ENCODE results near the gene CDK5R2. TPM values are rescaled to one million over a fixed set of nuclear protein-coding genes. Genes with fewer than 3 reads are reported as not detected.
A peak's percentile ranks its signal among the peaks of the same experiment; 100 is the strongest.

The CDK5R2 gene
- total and polyA plus RNA-seq, 2 of the 13 experiments (the other 11 are each of a cell fraction or from before 2014, with no cell fraction given), result not detected

- TF ChIP-seq ZNF784 (CRISPR knock-in tag; IDR thresholded peaks at IDR 0.05; ENCODE audit: borderline replicate concordance) (peak; percentile 86), CREM (IDR thresholded peaks at IDR 0.05) (no peak), CREM (CRISPR knock-in tag; IDR thresholded peaks at IDR 0.05) (no peak; the same call in 1 of the 2 replicates), ZNF17 (CRISPR knock-in tag; IDR thresholded peaks at IDR 0.05) (no peak), ZNF124 (CRISPR knock-in tag; IDR thresholded peaks at IDR 0.05) (peak; percentile 90; the same call in 1 of the 2 replicates), RFXANK (CRISPR knock-in tag; IDR thresholded peaks at IDR 0.05) (0 out of 2 replicates have a peak, but pooled peaks have one; percentile 53), ZNF839 (CRISPR knock-in tag; IDR thresholded peaks at IDR 0.05; ENCODE audit: borderline replicate concordance) (no peak), THAP8 (CRISPR knock-in tag; IDR thresholded peaks at IDR 0.05; ENCODE audit: borderline replicate concordance) (no peak), CSRNP1 (CRISPR knock-in tag; IDR thresholded peaks at IDR 0.05) (0 out of 2 replicates have a peak, but pooled peaks have one; percentile 49), GPBP1L1 (CRISPR knock-in tag; IDR thresholded peaks at IDR 0.05) (no peak), ZNF24 (IDR thresholded peaks at IDR 0.05) (no peak), SALL1 (CRISPR knock-in tag; IDR thresholded peaks at IDR 0.05) (peak; percentile 97), TIGD3 (CRISPR knock-in tag; IDR thresholded peaks at IDR 0.05; ENCODE audit: borderline replicate concordance) (peak; percentile 62; the same call in 1 of the 2 replicates), ZNF383 (CRISPR knock-in tag; IDR thresholded peaks at IDR 0.05; ENCODE audit: borderline replicate concordance) (no peak), HMG20B (CRISPR knock-in tag; conservative IDR thresholded peaks at IDR 0.05) (0 out of 2 replicates have a peak, but pooled peaks have one; percentile 44), ZNF724P (CRISPR knock-in tag; IDR thresholded peaks at IDR 0.05; ENCODE audit: borderline replicate concordance) (no peak), PHF20 (CRISPR knock-in tag; IDR thresholded peaks at IDR 0.05) (peak; percentile 47; the same call in 1 of the 2 replicates), GABPB1 (CRISPR knock-in tag; IDR thresholded peaks at IDR 0.05) (peak; percentile 75), ZNF720 (CRISPR knock-in tag; IDR thresholded peaks at IDR 0.05) (no peak), MIER2 (CRISPR knock-in tag; IDR thresholded peaks at IDR 0.05) (peak; percentile 99), RARA (CRISPR knock-in tag; IDR thresholded peaks at IDR 0.05) (peak; percentile 76)
Measured at GRCh38 chr2:218962859-218963492, 3.5 kb downstream of the CDK5R2 start (continued).
